GM12878 (cell line): Measurements from ENCODE around the gene TMEM41B. TPM values are rescaled to one million over a fixed set of nuclear protein-coding genes. Genes with fewer than 3 reads are reported as not detected.

ENCODE experiments used
- BACH1 ChIP-seq: fragments of 450-650 bp; IDR thresholded peaks from 2 replicates; pipeline ENCODE4 v1.6.1; 2017; ENCODE audit warnings: mild to moderate bottlenecking, borderline replicate concordance
- CBX3 ChIP-seq: fragments of 200-600 bp; sonication (generic); IDR thresholded peaks from 2 replicates; pipeline ENCODE4 v1.6.1; 2016; ENCODE audit warnings: low read depth, borderline replicate concordance
- CEBPB ChIP-seq, 2 experiments: fragments of 150-350 bp in 1 of 2; IDR thresholded peaks; 2 replicates each; pipeline ENCODE4 v1.6.1; 2012 to 2014; ENCODE audit warnings: low read depth in 2 of 2, low read length in 2 of 2, borderline replicate concordance in 1 of 2, inconsistent platforms in 1 of 2
- CHD1 ChIP-seq: IDR thresholded peaks from 2 replicates; pipeline ENCODE4 v1.6.1; 2012; ENCODE audit warnings: low read depth, low read length, improper control_type of control experiment
- EGR1 ChIP-seq, 2 experiments: IDR thresholded peaks; 1 replicate in 1 of 2; 2 replicates in 1 of 2; pipeline ENCODE4 v1.6.1; 2011 to 2012; ENCODE audit warnings: low read depth in 2 of 2, low read length in 2 of 2, borderline replicate concordance in 1 of 2, mild to moderate bottlenecking in 1 of 2, moderate library complexity in 1 of 2
- EZH2 ChIP-seq: IDR thresholded peaks from 2 replicates; pipeline ENCODE4 v1.6.1; 2012; ENCODE audit warnings: low read depth, mild to moderate bottlenecking, control low read depth, inconsistent platforms, low read length, borderline replicate concordance; ENCODE audit not compliant: control insufficient read depth
- HCFC1 ChIP-seq: fragments of 150-350 bp; IDR thresholded peaks from 2 replicates; pipeline ENCODE4 v1.6.1; 2014; ENCODE audit warnings: low read length
- LARP7 ChIP-seq: fragments of 450-650 bp; IDR thresholded peaks from 2 replicates; pipeline ENCODE4 v1.6.1; 2017; ENCODE audit warnings: mild to moderate bottlenecking
- NR2C1 ChIP-seq: fragments of 450-650 bp; IDR thresholded peaks from 2 replicates; pipeline ENCODE4 v1.6.1; 2017; ENCODE audit warnings: antibody characterized with exemption, mild to moderate bottlenecking, moderate library complexity
- RELA ChIP-seq: fragments of 450-650 bp; IDR thresholded peaks from 2 replicates; pipeline ENCODE4 v1.8.0; 2014; ENCODE audit warnings: borderline replicate concordance; ENCODE audit not compliant: partially characterized antibody
- SIN3A ChIP-seq: IDR thresholded peaks from 2 replicates; pipeline ENCODE4 v1.6.1; 2012; ENCODE audit warnings: low read depth, low read length, improper control_type of control experiment
- SMAD1 ChIP-seq: fragments of 450-650 bp; IDR thresholded peaks from 2 replicates; pipeline ENCODE4 v1.6.1; 2018; ENCODE audit warnings: mild to moderate bottlenecking, low read depth; ENCODE audit not compliant: partially characterized antibody
- SMC3 ChIP-seq: IDR thresholded peaks from 2 replicates; pipeline ENCODE4 v1.6.1; 2011; ENCODE audit warnings: low read length, improper control_type of control experiment, borderline replicate concordance
- SUZ12 ChIP-seq: fragments of 200-600 bp; sonication (generic); IDR thresholded peaks from one replicate; pipeline ENCODE4 v1.6.1; 2018; ENCODE audit warnings: antibody characterized with exemption, mild to moderate bottlenecking; ENCODE audit not compliant: unreplicated experiment
- polyA plus RNA-seq, 11 experiments: library from polyadenylated mRNA; depleted of rRNA in 4 of 11; unstranded in 6 of 11; stranded (reverse) in 5 of 11; fragments of >200 nt; fragmentation: Nextera tagmentation in 4 of 11; fragmentation: Illumina TruSeq in 1 of 11; extraction: Ambion mirVana in 4 of 11; extraction: Trizol in 1 of 11; gene quantifications; 1 replicate in 1 of 11; 2 replicates in 10 of 11; pipeline versions ENCODE4 v1.2.1 to v1.2.3, GENCODE V29; 2011 to 2016; ENCODE audit warnings: inconsistent platforms in 2 of 11, missing spikeins in 2 of 11, low read depth in 1 of 11
- total RNA-seq, 4 experiments: library from RNA; depleted of rRNA in 3 of 4; stranded (reverse); fragments of >200 nt in 3 of 4; fragmentation: Illumina TruSeq in 1 of 4; extraction: Trizol in 1 of 4; gene quantifications; 2 replicates each; pipeline versions ENCODE4 v1.2.1 to v1.2.3, GENCODE V29; 2013 to 2021
- TF ChIP-seq, protein P1 (sequence below): fragments of 450-650 bp; formaldehyde crosslinking; IDR thresholded peaks from 2 replicates; pipeline ENCODE4 v1.5.0; 2022; ENCODE audit warnings: mild to moderate bottlenecking, missing genetic modification characterization
- TF ChIP-seq, protein P2 (sequence below): fragments of 450-650 bp; IDR thresholded peaks from 2 replicates; pipeline ENCODE4 v1.6.1; 2016; ENCODE audit warnings: mild to moderate bottlenecking
- TF ChIP-seq, protein P3 (sequence below): fragments of 450-650 bp; IDR thresholded peaks from 2 replicates; pipeline ENCODE4 v1.6.1; 2016; ENCODE audit warnings: mild to moderate bottlenecking, moderate library complexity, borderline replicate concordance
- TF ChIP-seq, protein P4 (sequence below): fragments of 450-650 bp; formaldehyde crosslinking; IDR thresholded peaks from 2 replicates; pipeline ENCODE4 v1.4.0; 2020; ENCODE audit warnings: mild to moderate bottlenecking, moderate library complexity

The TMEM41B gene
- total and polyA plus RNA-seq, 10 of the 15 experiments (the other 5 are each of a cell fraction or from before 2014, with no cell fraction given): 8.0 to 31.0 (median 20.5) TPM

DNA sequence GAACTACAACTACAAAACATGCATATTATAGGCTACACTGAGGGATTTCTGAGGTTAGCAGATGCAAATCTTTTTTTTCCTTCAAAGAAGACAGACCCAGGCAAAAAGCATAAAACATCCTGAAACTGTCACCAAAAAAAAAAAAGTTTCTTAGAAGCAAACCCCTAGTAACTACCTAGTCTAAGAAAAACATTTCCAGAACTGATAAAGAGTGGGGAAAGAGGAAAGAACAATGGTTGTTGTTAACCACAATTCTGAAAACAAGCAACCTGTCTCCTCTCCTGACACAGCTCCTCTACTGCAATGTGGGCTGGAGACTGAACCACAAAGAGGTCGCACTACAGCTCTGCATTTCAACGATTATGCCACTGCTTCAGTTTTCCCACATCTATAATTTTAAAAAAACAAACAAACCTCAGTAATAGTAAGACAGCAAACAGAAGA is 64.2 kb downstream of the TMEM41B start (continued):
- TF ChIP-seq BACH1: no peak
- TF ChIP-seq LARP7: no peak
- TF ChIP-seq NR2C1: no peak
- no peak for TF ChIP-seq CBX3
- TF ChIP-seq, protein P1, sequence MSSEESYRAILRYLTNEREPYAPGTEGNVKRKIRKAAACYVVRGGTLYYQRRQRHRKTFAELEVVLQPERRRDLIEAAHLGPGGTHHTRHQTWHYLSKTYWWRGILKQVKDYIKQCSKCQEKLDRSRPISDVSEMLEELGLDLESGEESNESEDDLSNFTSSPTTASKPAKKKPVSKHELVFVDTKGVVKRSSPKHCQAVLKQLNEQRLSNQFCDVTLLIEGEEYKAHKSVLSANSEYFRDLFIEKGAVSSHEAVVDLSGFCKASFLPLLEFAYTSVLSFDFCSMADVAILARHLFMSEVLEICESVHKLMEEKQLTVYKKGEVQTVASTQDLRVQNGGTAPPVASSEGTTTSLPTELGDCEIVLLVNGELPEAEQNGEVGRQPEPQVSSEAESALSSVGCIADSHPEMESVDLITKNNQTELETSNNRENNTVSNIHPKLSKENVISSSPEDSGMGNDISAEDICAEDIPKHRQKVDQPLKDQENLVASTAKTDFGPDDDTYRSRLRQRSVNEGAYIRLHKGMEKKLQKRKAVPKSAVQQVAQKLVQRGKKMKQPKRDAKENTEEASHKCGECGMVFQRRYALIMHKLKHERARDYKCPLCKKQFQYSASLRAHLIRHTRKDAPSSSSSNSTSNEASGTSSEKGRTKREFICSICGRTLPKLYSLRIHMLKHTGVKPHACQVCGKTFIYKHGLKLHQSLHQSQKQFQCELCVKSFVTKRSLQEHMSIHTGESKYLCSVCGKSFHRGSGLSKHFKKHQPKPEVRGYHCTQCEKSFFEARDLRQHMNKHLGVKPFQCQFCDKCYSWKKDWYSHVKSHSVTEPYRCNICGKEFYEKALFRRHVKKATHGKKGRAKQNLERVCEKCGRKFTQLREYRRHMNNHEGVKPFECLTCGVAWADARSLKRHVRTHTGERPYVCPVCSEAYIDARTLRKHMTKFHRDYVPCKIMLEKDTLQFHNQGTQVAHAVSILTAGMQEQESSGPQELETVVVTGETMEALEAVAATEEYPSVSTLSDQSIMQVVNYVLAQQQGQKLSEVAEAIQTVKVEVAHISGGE (CRISPR knock-in tag): no peak
- no peak for TF ChIP-seq CHD1
- TF ChIP-seq EGR1 (IDR thresholded peaks at IDR 0.05; ENCODE audit: borderline replicate concordance in 1 of 2, low read depth in 2 of 2, low read length in 2 of 2): no peak
- TF ChIP-seq, protein P2, sequence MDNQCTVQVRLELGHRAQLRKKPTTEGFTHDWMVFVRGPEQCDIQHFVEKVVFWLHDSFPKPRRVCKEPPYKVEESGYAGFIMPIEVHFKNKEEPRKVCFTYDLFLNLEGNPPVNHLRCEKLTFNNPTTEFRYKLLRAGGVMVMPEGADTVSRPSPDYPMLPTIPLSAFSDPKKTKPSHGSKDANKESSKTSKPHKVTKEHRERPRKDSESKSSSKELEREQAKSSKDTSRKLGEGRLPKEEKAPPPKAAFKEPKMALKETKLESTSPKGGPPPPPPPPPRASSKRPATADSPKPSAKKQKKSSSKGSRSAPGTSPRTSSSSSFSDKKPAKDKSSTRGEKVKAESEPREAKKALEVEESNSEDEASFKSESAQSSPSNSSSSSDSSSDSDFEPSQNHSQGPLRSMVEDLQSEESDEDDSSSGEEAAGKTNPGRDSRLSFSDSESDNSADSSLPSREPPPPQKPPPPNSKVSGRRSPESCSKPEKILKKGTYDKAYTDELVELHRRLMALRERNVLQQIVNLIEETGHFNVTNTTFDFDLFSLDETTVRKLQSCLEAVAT: 0 out of 2 replicates have a peak, but pooled peaks have one; percentile 23
- no peak for TF ChIP-seq HCFC1
- TF ChIP-seq EZH2: no peak
- TF ChIP-seq, protein P3, sequence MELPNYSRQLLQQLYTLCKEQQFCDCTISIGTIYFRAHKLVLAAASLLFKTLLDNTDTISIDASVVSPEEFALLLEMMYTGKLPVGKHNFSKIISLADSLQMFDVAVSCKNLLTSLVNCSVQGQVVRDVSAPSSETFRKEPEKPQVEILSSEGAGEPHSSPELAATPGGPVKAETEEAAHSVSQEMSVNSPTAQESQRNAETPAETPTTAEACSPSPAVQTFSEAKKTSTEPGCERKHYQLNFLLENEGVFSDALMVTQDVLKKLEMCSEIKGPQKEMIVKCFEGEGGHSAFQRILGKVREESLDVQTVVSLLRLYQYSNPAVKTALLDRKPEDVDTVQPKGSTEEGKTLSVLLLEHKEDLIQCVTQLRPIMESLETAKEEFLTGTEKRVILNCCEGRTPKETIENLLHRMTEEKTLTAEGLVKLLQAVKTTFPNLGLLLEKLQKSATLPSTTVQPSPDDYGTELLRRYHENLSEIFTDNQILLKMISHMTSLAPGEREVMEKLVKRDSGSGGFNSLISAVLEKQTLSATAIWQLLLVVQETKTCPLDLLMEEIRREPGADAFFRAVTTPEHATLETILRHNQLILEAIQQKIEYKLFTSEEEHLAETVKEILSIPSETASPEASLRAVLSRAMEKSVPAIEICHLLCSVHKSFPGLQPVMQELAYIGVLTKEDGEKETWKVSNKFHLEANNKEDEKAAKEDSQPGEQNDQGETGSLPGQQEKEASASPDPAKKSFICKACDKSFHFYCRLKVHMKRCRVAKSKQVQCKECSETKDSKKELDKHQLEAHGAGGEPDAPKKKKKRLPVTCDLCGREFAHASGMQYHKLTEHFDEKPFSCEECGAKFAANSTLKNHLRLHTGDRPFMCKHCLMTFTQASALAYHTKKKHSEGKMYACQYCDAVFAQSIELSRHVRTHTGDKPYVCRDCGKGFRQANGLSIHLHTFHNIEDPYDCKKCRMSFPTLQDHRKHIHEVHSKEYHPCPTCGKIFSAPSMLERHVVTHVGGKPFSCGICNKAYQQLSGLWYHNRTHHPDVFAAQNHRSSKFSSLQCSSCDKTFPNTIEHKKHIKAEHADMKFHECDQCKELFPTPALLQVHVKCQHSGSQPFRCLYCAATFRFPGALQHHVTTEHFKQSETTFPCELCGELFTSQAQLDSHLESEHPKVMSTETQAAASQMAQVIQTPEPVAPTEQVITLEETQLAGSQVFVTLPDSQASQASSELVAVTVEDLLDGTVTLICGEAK: no peak
- TF ChIP-seq SMC3: no peak
- TF ChIP-seq, protein P4, sequence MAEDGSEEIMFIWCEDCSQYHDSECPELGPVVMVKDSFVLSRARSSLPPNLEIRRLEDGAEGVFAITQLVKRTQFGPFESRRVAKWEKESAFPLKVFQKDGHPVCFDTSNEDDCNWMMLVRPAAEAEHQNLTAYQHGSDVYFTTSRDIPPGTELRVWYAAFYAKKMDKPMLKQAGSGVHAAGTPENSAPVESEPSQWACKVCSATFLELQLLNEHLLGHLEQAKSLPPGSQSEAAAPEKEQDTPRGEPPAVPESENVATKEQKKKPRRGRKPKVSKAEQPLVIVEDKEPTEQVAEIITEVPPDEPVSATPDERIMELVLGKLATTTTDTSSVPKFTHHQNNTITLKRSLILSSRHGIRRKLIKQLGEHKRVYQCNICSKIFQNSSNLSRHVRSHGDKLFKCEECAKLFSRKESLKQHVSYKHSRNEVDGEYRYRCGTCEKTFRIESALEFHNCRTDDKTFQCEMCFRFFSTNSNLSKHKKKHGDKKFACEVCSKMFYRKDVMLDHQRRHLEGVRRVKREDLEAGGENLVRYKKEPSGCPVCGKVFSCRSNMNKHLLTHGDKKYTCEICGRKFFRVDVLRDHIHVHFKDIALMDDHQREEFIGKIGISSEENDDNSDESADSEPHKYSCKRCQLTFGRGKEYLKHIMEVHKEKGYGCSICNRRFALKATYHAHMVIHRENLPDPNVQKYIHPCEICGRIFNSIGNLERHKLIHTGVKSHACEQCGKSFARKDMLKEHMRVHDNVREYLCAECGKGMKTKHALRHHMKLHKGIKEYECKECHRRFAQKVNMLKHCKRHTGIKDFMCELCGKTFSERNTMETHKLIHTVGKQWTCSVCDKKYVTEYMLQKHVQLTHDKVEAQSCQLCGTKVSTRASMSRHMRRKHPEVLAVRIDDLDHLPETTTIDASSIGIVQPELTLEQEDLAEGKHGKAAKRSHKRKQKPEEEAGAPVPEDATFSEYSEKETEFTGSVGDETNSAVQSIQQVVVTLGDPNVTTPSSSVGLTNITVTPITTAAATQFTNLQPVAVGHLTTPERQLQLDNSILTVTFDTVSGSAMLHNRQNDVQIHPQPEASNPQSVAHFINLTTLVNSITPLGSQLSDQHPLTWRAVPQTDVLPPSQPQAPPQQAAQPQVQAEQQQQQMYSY (CRISPR knock-in tag): no peak
- no peak for TF ChIP-seq SMAD1
- TF ChIP-seq SIN3A: no peak
- no peak for TF ChIP-seq RELA
- TF ChIP-seq SUZ12: no peak
- no peak for TF ChIP-seq CEBPB (IDR thresholded peaks at IDR 0.05; ENCODE audit: borderline replicate concordance in 1 of 2, low read depth in 2 of 2, low read length in 2 of 2)
